Thoracic aorta (tissue), 2 donors: Measurements from ENCODE around the gene JAML. TPM values are rescaled to one million over a fixed set of nuclear protein-coding genes. Genes with fewer than 3 reads are reported as not detected.

Experiments used
- ATAC-seq: fragments of 150-250 bp; one replicate; pipeline ENCODE4 v1.8.0; 2017; ENCODE audit warnings: low read depth; ENCODE audit not compliant: insufficient number of reproducible peaks, low FRiP score
- DNase-seq: peaks from one replicate; pipeline ENCODE4 v3.0.0-alpha.2; 2020; ENCODE audit warnings: low spot score
- H3K27ac ChIP-seq, 2 donors: fragments of 200-600 bp; sonication (generic); 1 replicate in 1 of 2; 2 replicates in 1 of 2; pipeline ENCODE4 v1.5.1; 2016; ENCODE audit warnings: mild to moderate bottlenecking in 2 of 2, moderate library complexity in 2 of 2
- H3K27me3 ChIP-seq: fragments of 200-600 bp; sonication (generic); replicated peaks from 2 replicates; pipeline ENCODE4 v1.6.0; 2016; ENCODE audit warnings: mild to moderate bottlenecking; ENCODE audit not compliant: insufficient read depth
- H3K36me3 ChIP-seq: fragments of 200-600 bp; sonication (generic); one replicate; pipeline ENCODE4 v1.5.1; 2016
- H3K4me1 ChIP-seq, 2 donors: fragments of 200-600 bp; sonication (generic); 1 replicate in 1 of 2; 2 replicates in 1 of 2; pipeline versions ENCODE4 v1.5.1 to v1.6.0; 2016; ENCODE audit warnings: low read depth in 2 of 2, mild to moderate bottlenecking in 1 of 2; ENCODE audit not compliant: control insufficient read depth in 1 of 2
- H3K4me3 ChIP-seq: fragments of 200-600 bp; sonication (generic); 2 replicates; pipeline ENCODE4 v1.5.1; 2016; ENCODE audit warnings: mild to moderate bottlenecking
- H3K9me3 ChIP-seq: fragments of 200-600 bp; sonication (generic); 2 replicates; pipeline ENCODE4 v1.5.1; 2016
- CTCF ChIP-seq: fragments of 200-600 bp; sonication (generic); IDR thresholded peaks from one replicate; pipeline ENCODE4 v1.5.1; 2019; ENCODE audit warnings: antibody characterized with exemption
- total RNA-seq, 2 donors: library from RNA; depleted of rRNA; stranded (reverse); fragments of >200 nt; gene quantifications; one replicate each; pipeline versions ENCODE4 v1.1.0 to v1.2.3, GENCODE V29; 2016

JAML gene
- total RNA-seq, 2 donors from 2014 or later: 3.7 to 7.6 TPM

GRCh38 chr11:118229274-118229847, 4.5 kb upstream of the JAML start:
- H3K4me3 ChIP-seq: no peak overlapping the region
- peaks cover 0 to 4% of the 10 kb centered on the region in 2 donors for H3K4me1 ChIP-seq
- ATAC-seq: no peak
- no peak for DNase-seq
- no peaks in the 10 kb centered on the region for H3K36me3 ChIP-seq
- H3K27me3 ChIP-seq: no peaks in the 10 kb centered on the region
- no peaks in the 10 kb centered on the region for H3K9me3 ChIP-seq
- no peak overlapping the region for H3K27ac ChIP-seq
- no peak for TF ChIP-seq CTCF

GRCh38 chr11:118227865-118228785, 3.3 kb upstream of the JAML start:
- H3K4me1 ChIP-seq: peaks cover 0 to 4% of the 10 kb centered on the region in 2 donors
- H3K27ac ChIP-seq: no peak overlapping the region
- no peaks in the 10 kb centered on the region for H3K9me3 ChIP-seq
- no peak overlapping the region for H3K4me3 ChIP-seq
- no peak for TF ChIP-seq CTCF
- ATAC-seq (no peak), DNase-seq (no peak)
- no peaks in the 10 kb centered on the region for H3K27me3 ChIP-seq
- no peaks in the 10 kb centered on the region for H3K36me3 ChIP-seq

GRCh38 chr11:118226781-118227180, 2.0 kb upstream of the JAML start:
- ATAC-seq: no peak
- Histone ChIP-seq H3K27ac (no peak overlapping the region), H3K9me3 (no peaks in the 10 kb centered on the region), H3K4me3 (no peak overlapping the region), H3K36me3 (no peaks in the 10 kb centered on the region), H3K27me3 (no peaks in the 10 kb centered on the region), H3K4me1 (peaks cover 0 to 4% of the 10 kb centered on the region in 2 donors)
- DNase-seq: no peak
- TF ChIP-seq CTCF: no peak

GRCh38 chr11:118226296-118226695, 1.5 kb upstream of the JAML start:
- no peak for TF ChIP-seq CTCF
- H3K4me3 ChIP-seq: no peak overlapping the region
- peaks cover 0 to 4% of the 10 kb centered on the region in 2 donors for H3K4me1 ChIP-seq
- no peaks in the 10 kb centered on the region for H3K9me3 ChIP-seq
- H3K27me3 ChIP-seq: no peaks in the 10 kb centered on the region
- ATAC-seq: no peak
- H3K36me3 ChIP-seq: no peaks in the 10 kb centered on the region
- no peak for DNase-seq
- H3K27ac ChIP-seq: no peak overlapping the region

GRCh38 chr11:118223992-118224391, 819 bp downstream of the JAML start:
- ATAC-seq: no peak
- DNase-seq: no peak
- peak overlapping the region; percentile 50 for H3K4me3 ChIP-seq
- H3K27ac ChIP-seq: no peak overlapping the region
- H3K9me3 ChIP-seq: no peaks in the 10 kb centered on the region
- H3K27me3 ChIP-seq: no peaks in the 10 kb centered on the region
- H3K36me3 ChIP-seq: no peaks in the 10 kb centered on the region
- TF ChIP-seq CTCF: no peak
- H3K4me1 ChIP-seq: peaks cover 0 to 4% of the 10 kb centered on the region in 2 donors
